HFFc6 (cell line): ENCODE results near the gene ITGA11. TPM values are rescaled to one million over a fixed set of nuclear protein-coding genes. Genes with fewer than 3 reads are reported as not detected.

Source experiments
- DNase-seq: peaks from one replicate; pipeline ENCODE4 v3.0.0-alpha.2; 2018
- H3K27ac Mint-ChIP-seq: 2 replicates; pipeline ENCODE4 v1.8.0; 2020; ENCODE audit warnings: mild to moderate bottlenecking, mixed read lengths
- H3K27me3 Mint-ChIP-seq: 2 replicates; pipeline ENCODE4 v1.8.0; 2021; ENCODE audit warnings: mild to moderate bottlenecking, moderate library complexity, mixed read lengths; ENCODE audit not compliant: insufficient read depth
- H3K36me3 Mint-ChIP-seq: 2 replicates; pipeline ENCODE4 v1.8.0; 2021; ENCODE audit warnings: low read depth, mixed read lengths
- H3K4me1 Mint-ChIP-seq: 2 replicates; pipeline ENCODE4 v1.8.0; 2020; ENCODE audit warnings: low read depth, mixed read lengths
- H3K4me3 Mint-ChIP-seq: 2 replicates; pipeline ENCODE4 v1.8.0; 2020; ENCODE audit warnings: mild to moderate bottlenecking, moderate library complexity, mixed read lengths
- H3K9me3 Mint-ChIP-seq: 2 replicates; pipeline ENCODE4 v1.8.0; 2020; ENCODE audit warnings: mild to moderate bottlenecking, mixed read lengths
- total RNA-seq, 6 experiments: library from RNA; stranded (reverse); fragmentation: NEBNext Ultra II Directional; extraction: Animal tissue kit (Norgen Biotek cat#: 25700); gene quantifications; 2 replicates in 1 of 6; 3 replicates in 5 of 6; pipeline ENCODE4 v1.2.3, GENCODE V29; 2021
- TF ChIP-seq, protein P1 (sequence below): fragments of 200-600 bp; sonication (generic); IDR thresholded peaks from 2 replicates; pipeline ENCODE4 v1.5.0; 2021; ENCODE audit warnings: antibody characterized with exemption, mild to moderate bottlenecking

Gene ITGA11
- total RNA-seq, 6 experiments from 2014 or later: 1.2 to 2.1 (median 1.4) TPM

GRCh38 chr15:68325726-68326125, 106.2 kb downstream of the ITGA11 start:
- peaks cover 51% of the 10 kb centered on the region for H3K27me3 Mint-ChIP-seq
- H3K9me3 Mint-ChIP-seq: no peaks in the 10 kb centered on the region
- H3K36me3 Mint-ChIP-seq: no peaks in the 10 kb centered on the region
- TF ChIP-seq, protein P1, sequence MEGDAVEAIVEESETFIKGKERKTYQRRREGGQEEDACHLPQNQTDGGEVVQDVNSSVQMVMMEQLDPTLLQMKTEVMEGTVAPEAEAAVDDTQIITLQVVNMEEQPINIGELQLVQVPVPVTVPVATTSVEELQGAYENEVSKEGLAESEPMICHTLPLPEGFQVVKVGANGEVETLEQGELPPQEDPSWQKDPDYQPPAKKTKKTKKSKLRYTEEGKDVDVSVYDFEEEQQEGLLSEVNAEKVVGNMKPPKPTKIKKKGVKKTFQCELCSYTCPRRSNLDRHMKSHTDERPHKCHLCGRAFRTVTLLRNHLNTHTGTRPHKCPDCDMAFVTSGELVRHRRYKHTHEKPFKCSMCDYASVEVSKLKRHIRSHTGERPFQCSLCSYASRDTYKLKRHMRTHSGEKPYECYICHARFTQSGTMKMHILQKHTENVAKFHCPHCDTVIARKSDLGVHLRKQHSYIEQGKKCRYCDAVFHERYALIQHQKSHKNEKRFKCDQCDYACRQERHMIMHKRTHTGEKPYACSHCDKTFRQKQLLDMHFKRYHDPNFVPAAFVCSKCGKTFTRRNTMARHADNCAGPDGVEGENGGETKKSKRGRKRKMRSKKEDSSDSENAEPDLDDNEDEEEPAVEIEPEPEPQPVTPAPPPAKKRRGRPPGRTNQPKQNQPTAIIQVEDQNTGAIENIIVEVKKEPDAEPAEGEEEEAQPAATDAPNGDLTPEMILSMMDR: no peak
- H3K4me3 Mint-ChIP-seq: no peak overlapping the region
- H3K4me1 Mint-ChIP-seq: peaks cover 13% of the 10 kb centered on the region
- DNase-seq: no peak
- H3K27ac Mint-ChIP-seq: no peak overlapping the region

GRCh38 chr15:68322796-68323195, 109.2 kb downstream of the ITGA11 start:
- TF ChIP-seq, protein P1: no peak
- Mint-ChIP-seq H3K9me3 (no peaks in the 10 kb centered on the region), H3K36me3 (no peaks in the 10 kb centered on the region), H3K4me1 (0 out of 2 replicates have a peak, but pooled peaks cover 6% of the 10 kb centered on the region), H3K27ac (no peak overlapping the region), H3K4me3 (no peak overlapping the region), H3K27me3 (peaks cover 39% of the 10 kb centered on the region)
- no peak for DNase-seq

GRCh38 chr15:68321229-68321628, 110.7 kb downstream of the ITGA11 start:
- no peak for DNase-seq
- H3K4me1 Mint-ChIP-seq: no peaks in the 10 kb centered on the region
- TF ChIP-seq, protein P1: no peak
- H3K27ac Mint-ChIP-seq: no peak overlapping the region
- no peak overlapping the region for H3K4me3 Mint-ChIP-seq
- peaks cover 29% of the 10 kb centered on the region for H3K27me3 Mint-ChIP-seq
- no peaks in the 10 kb centered on the region for H3K9me3 Mint-ChIP-seq
- no peaks in the 10 kb centered on the region for H3K36me3 Mint-ChIP-seq

DNA sequence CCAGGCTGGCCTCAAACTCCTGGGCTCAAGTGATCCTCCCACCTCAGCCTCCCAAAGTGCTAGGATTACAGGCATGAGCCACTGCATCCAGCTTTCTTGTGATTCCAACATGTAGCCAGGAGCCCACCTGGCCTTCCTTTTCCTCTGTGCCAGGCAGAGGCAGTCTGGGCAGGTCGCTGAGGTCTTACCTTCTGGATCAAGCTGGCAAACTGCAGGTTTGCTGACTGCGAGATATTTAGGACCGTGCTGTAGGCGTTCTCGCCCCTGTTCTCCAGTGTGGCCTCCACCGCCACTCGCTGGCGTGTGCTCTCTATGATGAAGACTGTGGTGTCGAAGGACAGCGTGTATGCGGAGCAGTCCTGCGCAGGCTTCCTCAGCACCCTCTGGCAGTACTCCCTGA, 112.0 kb downstream of the ITGA11 start:
- DNase-seq: no peak
- TF ChIP-seq, protein P1: no peak
- no peaks in the 10 kb centered on the region for H3K36me3 Mint-ChIP-seq
- H3K4me1 Mint-ChIP-seq: no peaks in the 10 kb centered on the region
- no peak overlapping the region for H3K4me3 Mint-ChIP-seq
- H3K27me3 Mint-ChIP-seq: peaks cover 23% of the 10 kb centered on the region
- no peaks in the 10 kb centered on the region for H3K9me3 Mint-ChIP-seq
- H3K27ac Mint-ChIP-seq: no peak overlapping the region

GRCh38 chr15:68318931-68319909, 112.7 kb downstream of the ITGA11 start:
- no peak overlapping the region for H3K27ac Mint-ChIP-seq
- TF ChIP-seq, protein P1: no peak
- H3K9me3 Mint-ChIP-seq: no peaks in the 10 kb centered on the region
- DNase-seq: no peak
- H3K27me3 Mint-ChIP-seq: peaks cover 22% of the 10 kb centered on the region
- H3K4me3 Mint-ChIP-seq: no peak overlapping the region
- H3K4me1 Mint-ChIP-seq: no peaks in the 10 kb centered on the region
- no peaks in the 10 kb centered on the region for H3K36me3 Mint-ChIP-seq
